Activated T-cell treated with anti-CD3 and anti-CD28 coated beads for 1 hour (primary cell): ENCODE data around the gene COL5A1.
"Not testable (repeated sequence)": the region's sequence is repeated elsewhere in the genome, so short reads cannot be mapped to it uniquely, and the experiment has no call there.

Experiments used
- DNase-seq: peaks from one replicate; pipeline ENCODE4 v3.0.0-alpha.2; 2020; ENCODE audit warnings: low read depth

COL5A1 gene

DNA sequence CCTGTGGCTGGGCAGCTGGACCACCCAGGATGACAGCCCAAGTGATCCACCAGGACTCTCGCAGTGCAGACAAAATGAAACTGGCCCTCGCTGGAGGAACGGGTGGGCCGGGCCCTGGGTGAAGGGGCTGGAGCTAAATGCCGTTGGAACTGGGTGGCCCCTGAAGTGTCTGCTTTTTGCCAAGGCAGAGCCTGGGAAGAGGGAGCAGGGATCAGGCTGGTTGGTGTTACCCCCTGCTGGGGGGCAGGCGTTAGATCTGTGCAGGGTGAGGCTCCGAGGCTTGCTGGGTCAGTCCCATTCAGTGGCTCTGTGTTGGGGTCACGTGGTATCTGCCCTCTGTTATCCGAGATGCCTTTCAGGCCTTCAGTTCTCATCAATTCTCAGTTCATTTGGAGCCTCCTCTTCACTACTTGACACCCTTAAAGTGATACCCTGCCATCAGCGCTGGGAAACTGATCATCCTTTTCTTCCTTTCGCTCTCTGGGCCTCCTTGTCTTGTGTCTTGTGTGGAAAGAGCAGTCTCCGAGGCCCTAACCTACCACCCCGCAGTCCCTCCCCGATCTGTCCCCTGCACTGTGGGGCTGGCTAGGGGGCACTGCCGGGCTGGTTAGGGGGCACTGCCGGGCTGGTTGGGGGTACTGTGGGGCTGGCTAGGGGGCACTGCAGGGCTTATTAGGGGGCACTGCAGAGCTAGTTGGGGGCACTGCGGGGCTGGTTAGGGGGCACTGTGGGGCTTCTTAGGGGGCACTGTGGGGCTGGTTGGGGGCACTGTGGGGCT is 37.3 kb downstream of the COL5A1 start:
- no peak for DNase-seq

DNA sequence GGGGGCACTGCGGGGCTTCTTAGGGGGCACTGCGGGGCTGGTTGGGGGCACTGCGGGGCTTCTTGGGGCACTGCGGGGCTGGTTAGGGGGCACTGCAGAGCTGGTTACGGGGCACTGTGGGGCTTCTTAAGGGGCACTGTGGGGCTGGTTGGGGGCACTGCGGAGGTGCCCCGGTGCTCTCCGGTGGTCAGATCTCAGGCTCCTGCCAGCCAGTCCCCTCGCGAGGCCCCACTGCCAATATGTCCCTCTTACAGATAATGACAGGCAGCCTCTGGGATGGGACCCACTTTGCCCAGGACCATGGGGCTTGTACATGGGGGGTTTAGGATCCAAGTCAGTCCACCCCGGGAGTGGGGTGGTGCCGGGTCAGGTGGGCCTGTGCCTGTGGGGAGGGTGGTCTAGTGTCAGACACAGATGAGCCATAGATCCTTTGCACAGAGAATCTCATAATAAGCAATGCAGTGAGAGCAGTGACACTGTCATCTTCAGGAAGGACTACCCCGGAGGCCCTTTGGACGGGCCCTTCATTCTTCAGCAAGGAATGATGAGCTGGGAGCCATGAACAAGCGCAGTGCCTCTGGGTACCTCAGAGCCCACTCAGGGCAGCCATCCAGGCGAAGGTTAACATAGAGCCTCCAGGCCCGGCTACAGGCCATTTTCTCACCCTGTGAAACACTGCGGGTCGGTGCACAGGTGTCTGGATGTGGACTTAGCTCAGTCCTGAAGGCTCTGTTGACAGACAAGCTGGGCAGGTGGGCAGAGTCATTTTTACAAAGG is 38.2 kb downstream of the COL5A1 start:
- DNase-seq, result no peak

DNA sequence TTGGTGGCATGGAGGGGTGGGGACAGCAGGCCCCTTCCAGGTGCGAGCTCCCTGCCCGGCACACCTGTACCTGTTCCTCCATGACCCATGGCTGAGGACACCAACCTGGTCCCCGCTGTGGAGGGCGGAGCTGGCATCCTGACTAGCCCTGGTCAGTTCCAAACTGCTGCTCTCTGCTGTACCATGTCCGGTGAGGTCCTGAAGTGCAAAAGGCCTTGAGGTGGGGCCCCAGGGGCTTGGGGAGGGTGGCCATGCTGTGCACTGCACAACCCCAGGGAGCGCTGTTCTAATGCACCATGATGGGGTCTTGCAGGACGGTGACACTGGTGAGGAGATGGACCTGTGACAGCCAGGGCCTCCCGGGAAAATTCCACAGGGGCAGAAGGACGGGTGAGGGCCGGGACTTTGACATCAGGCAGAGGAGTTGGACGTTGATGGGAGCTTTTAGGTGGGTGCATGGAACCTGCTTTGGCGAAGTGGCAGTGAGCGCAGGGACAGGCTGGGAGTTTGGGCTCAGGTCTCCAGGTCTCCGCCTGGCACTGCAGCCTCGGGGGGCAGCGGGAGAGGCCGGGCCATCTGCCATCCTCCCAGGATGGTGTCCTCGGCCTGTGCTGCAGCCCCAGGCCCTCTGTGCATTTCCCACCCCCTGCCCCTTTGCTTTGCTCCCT is 38.9 kb downstream of the COL5A1 start:
- no peak for DNase-seq

GRCh38 chr9:134681061-134681661 is 39.6 kb downstream of the COL5A1 start:
- no peak for DNase-seq

- DNase-seq, result no peak
Observed at GRCh38 chr9:134682026-134682425, 40.4 kb downstream of the COL5A1 start.

DNA sequence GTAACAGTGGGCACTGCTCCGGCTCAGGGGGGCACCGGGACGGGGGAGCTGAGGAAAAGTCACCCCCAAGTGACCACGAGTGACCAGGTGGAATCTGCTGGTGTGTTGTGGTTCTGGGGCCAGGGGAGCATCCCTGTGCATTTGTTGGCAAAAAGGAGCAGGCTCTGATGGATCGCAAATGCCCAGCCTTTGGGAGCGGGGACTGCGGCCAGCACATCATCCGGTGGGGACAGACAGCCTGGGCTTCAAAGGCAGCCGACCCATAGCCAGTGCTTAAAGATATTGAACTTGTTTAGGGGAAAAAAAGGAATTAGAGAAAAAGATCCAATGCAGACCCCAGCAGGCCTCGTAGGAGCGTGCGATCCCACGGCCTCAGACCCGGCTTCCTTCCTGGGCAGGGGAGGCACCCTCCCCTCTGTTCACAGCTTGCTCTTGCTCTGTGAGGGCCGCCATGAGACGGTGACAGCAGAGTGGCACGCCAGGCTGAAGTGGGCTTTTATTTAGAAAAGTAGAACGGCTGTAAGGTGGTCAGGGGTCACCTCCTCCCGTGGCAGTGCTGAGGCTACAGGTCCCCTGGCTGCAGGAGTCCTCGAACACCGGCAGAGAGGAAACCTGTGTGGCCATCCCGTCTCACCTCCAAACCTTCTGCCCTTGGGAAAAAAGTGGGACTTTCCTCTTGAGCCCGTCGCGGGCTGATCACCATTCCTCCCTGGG is 41.2 kb downstream of the COL5A1 start:
- DNase-seq, result no peak

DNA sequence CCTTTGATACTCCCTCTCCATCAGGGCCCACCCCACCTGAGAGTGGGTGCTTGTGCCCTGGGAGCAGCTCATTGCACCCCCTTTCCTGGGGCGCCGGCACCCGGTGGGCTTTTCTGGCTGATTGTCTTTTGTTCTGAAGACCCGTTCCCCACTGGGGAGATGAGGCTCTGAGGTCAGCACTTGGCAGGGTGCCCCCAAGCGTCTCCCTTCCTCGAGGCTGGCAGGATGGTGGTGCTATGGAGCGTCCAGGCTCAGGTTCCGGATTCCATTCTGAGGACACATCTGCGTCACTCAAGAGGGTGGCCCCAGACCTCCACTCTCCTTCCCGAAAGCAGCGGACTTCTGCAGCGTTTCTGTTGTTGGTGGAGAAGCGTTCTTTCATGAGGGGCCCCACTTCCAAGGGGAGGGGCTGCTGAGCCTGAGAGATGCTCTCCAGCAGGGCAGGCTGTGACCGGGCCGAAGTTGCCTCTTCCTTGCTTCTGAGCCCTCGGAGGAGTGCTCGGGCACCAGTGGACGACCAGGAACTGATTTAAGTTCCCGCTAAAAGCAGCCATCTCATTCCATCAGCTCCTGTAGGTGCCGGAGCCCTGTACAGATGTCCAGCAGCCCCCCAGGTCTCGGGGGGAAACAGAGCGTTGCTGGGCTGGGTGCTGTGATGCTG is 42.2 kb downstream of the COL5A1 start:
- no peak for DNase-seq

- DNase-seq, result no peak
Observed at GRCh38 chr9:134684375-134684723, 42.7 kb downstream of the COL5A1 start.

GRCh38 chr9:134684941-134685340 is 43.3 kb downstream of the COL5A1 start:
- not testable (repeated sequence) for DNase-seq

DNA sequence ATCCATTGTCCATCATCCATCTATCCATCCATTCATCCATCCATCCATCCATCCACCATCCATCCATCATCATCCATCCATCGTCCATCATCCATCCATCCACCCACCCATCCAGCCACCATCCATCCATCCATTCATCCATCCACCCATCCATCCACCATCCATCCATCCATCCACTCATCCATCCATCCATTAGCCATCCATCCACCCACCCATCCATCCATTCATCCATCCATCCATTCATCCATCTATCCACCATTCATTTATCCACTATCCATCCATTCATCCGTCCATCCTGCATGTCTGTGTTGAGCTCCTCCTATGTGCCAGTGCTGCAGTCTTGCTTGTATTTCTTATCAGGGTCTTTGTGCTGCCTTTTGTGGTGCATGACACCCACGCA is 44.2 kb downstream of the COL5A1 start:
- DNase-seq, result no peak

DNA sequence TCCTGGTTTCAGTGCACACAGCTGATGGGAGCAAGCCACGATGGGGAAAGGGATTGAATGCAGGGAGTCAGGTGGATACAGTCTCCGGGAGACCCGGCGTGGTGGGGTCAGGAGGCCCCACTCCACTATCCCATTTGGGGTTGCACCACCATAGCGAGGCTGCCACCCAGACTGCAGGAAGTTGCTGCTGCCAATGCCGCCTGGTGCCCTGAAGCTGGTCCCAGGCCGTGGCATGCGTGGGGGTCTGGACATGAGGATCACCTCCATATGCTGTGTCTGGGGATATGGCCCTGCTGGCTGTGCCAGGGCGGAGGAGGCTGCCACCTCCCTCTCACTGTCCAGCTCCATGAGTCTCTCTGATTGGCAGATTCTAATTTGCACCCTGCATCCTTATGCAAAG is 45.3 kb downstream of the COL5A1 start:
- no peak for DNase-seq

DNA sequence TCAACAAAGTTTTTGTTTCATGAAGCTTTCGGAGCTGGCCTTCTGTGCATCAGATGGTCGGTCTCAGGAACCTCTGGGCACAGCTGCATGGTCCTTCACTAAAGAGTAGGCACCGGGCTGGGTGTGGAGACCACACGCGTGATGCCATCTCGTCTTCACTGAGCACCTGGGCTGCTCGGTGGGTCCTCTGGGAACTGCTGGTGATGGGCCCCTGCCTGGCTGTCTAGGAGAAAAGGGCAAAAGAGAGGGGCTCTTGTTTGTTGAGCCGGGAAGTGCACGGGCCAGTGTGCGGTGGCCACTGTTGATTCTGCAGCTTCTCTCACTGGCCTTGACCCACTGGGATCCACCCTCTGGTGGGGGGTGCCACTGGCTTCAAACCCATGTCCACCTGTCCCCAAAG is 46.0 kb downstream of the COL5A1 start:
- no peak for DNase-seq

DNA sequence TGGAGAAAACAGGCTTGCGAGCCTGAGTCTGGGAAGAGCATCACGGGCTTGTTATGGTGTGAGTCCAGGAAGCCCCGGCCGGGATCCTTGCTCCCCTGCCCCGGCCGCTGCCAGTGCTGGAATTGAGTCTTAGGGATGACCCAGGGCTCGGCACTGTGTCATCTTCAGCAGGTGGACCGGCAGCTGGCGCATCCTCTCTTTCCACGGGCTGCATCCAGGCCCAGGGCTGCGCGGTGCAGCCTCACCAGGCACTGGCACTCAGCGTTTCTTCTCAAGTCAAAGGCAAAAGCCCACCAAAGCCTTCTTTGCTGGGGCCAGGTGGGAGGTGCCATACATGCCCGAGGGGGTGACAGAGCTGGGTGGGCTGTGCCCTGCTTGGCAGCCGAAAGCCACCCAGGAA is 46.6 kb downstream of the COL5A1 start:
- DNase-seq, result no peak

DNA sequence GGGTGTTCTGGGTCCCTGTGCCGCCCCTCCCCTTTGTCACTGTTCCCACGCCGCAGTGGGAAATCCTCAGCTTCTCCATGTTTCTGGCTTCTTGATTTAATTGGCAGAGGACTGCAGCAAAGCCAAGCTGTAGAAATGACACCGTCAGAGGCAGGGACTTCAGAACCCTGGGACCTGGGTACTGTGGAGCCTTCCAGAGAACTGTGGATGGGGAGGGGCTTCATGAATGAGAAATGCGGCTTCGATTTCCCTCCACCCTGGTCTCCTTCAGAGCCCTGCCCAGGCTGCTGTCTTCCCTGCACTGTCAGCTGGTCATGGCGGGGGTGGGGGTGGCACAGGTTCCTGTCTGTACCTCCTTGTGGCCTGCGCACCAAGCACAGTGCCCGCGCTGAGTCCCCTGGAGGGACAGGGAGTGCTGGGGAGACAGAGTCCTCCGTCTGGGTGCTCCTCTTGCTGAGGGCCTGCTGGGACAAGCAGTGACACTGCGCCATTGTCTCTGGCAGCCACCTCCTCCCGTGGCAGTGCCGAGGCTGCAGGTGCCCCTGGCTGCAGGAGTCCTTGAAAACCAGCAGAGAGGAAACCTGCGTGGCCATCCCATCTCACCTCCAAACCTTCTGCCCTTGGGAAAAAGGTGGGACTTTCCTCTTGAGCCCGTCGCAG is 47.2 kb downstream of the COL5A1 start:
- no peak for DNase-seq

DNA sequence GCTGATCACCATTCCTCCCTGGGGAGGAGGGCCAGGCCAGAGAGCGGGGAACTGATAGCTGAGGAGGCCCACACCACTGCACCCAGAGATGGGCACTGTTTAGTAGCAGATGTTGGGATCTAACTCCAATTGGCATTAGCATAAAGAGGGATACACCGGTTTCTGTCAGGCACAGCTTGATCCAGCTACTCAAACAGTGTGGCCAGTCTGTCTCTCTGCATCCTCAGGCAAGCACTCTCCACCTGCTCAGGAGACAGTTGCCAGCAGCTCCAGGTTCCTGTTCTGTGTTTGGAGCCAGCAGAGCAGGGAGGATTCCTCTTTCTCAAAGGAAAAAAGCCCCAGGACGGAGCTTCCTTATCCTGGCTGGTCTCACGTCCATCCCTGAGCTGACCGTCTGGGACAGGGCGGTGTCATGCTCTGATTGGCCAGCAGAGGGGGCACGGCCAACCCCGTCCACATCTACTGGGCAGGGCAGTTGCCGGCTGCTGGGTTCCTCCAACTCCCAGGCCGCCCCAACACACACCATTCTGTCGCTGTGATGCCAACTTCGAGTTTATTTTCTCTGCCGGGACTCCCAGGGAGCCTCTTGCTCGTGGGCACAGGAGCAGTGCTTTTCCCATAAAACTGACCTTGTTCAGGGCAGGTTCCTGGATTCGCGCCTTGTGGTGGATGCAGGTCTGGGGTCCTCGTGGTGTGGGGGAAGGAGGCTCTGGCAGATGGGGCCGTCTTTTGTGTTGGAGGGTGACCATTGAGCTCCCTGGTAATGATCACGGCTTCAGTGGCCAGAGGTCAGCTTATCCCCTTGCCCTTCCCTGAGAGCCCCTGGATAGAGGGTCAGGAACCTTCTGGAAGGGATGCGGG is 47.9 kb downstream of the COL5A1 start:
- DNase-seq, result no peak

DNA sequence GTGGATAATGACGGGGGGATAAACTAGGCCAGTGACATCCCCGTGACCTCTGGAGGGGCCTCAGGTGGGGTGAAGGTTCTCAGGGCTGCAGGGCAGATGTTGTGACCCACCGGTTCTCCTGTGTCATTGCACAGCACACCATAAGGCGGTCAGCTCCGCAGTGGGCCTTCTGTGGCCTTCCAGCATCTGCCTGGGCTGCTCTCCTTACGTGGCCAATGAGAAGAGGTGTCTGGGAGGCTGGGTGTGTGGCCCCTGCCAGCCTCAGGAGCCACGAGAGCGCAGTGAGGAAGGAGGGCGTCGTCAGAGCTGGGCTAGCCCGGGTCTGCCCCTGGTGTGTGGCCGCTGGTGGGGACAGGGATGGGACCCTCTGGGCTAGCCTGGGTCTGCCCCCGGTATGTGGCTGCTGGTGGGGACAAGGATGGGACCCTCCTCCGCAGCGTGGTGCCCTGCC is 48.7 kb downstream of the COL5A1 start:
- DNase-seq, result no peak

- no peak for DNase-seq
Observed at GRCh38 chr9:134690946-134691694, 49.5 kb downstream of the COL5A1 start.

- no peak for DNase-seq
Observed at GRCh38 chr9:134691695-134692572, 50.3 kb downstream of the COL5A1 start.
